Measurements from ENCODE around the gene EMILIN2.

GRCh38 chr18:2894131-2894840 lies 47.5 kb downstream of the EMILIN2 start:
- TF ChIP-seq, protein P1, sequence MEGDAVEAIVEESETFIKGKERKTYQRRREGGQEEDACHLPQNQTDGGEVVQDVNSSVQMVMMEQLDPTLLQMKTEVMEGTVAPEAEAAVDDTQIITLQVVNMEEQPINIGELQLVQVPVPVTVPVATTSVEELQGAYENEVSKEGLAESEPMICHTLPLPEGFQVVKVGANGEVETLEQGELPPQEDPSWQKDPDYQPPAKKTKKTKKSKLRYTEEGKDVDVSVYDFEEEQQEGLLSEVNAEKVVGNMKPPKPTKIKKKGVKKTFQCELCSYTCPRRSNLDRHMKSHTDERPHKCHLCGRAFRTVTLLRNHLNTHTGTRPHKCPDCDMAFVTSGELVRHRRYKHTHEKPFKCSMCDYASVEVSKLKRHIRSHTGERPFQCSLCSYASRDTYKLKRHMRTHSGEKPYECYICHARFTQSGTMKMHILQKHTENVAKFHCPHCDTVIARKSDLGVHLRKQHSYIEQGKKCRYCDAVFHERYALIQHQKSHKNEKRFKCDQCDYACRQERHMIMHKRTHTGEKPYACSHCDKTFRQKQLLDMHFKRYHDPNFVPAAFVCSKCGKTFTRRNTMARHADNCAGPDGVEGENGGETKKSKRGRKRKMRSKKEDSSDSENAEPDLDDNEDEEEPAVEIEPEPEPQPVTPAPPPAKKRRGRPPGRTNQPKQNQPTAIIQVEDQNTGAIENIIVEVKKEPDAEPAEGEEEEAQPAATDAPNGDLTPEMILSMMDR (IDR thresholded peaks at IDR 0.05; ENCODE audit: poor library complexity) = no peak
- TF ChIP-seq EZH2phosphoT487 (IDR thresholded peaks at IDR 0.05; ENCODE audit: low read depth, severe bottlenecking, unreplicated experiment) = no peak
- no peak for TF ChIP-seq EZH2 (IDR thresholded peaks at IDR 0.05; ENCODE audit: borderline replicate concordance)
